Body of pancreas (tissue), 4 donors: Measurements from ENCODE around the gene FCRLA. TPM values are rescaled to one million over a fixed set of nuclear protein-coding genes. Genes with fewer than 3 reads are reported as not detected.

Source experiments
- ATAC-seq: fragments of 150-250 bp; one replicate; pipeline ENCODE4 v1.9.1; 2016
- DNase-seq, 4 donors: peaks; one replicate each; pipeline ENCODE4 v3.0.0-alpha.2; 2019
- H3K27ac ChIP-seq, 4 donors: fragments of 200-600 bp; sonication (generic); 1 replicate in 3 of 4; 2 replicates in 1 of 4; pipeline versions ENCODE4 v1.5.1 to v1.6.1; 2016 to 2019; ENCODE audit warnings: mild to moderate bottlenecking in 1 of 4, mixed read lengths in 1 of 4, moderate library complexity in 1 of 4
- H3K27me3 ChIP-seq, 2 donors: fragments of 200-600 bp; sonication (generic); one replicate each; pipeline ENCODE4 v1.6.0; 2016; ENCODE audit warnings: mild to moderate bottlenecking in 1 of 2
- H3K36me3 ChIP-seq, 2 donors: fragments of 200-600 bp; sonication (generic); replicated peaks in 1 of 2; 2 replicates each; pipeline ENCODE4 v1.5.1; 2016; ENCODE audit warnings: low read depth in 2 of 2; ENCODE audit not compliant: insufficient read depth in 1 of 2
- H3K4me1 ChIP-seq: fragments of 200-600 bp; sonication (generic); one replicate; pipeline ENCODE4 v1.6.0; 2016
- H3K4me3 ChIP-seq, 2 donors: fragments of 200-600 bp; sonication (generic); 1 replicate in 1 of 2; 2 replicates in 1 of 2; pipeline ENCODE4 v1.5.1; 2016 to 2019
- H3K9me3 ChIP-seq, 3 donors: fragments of 200-600 bp; sonication (generic); 1 replicate in 2 of 3; 2 replicates in 1 of 3; pipeline ENCODE4 v1.5.1; 2016
- CTCF ChIP-seq, 7 experiments: fragments of 450-650 bp in 4 of 7; fragments of 200-600 bp in 3 of 7; sonication (generic) in 3 of 7; IDR thresholded peaks; one replicate each; pipeline ENCODE4 v1.5.1; 2016 to 2019; ENCODE audit warnings: antibody characterized with exemption in 7 of 7
- POLR2A ChIP-seq, 3 donors: fragments of 450-650 bp; IDR thresholded peaks; one replicate each; pipeline ENCODE4 v1.6.1; 2016; ENCODE audit warnings: antibody characterized with exemption in 3 of 3, mild to moderate bottlenecking in 2 of 3
- WGBS, 2 donors: methylation state at CpG; one replicate each; pipeline ENCODE4 v1.1.5; 2017; 5-methylcytosine and 5-hydroxymethylcytosine counted together
- intact Hi-C: fragments of 100-400 bp; cut with DNase I; formaldehyde crosslinking; loops from one replicate; pipeline ENCODE4 v1.15.1; 2023
- small RNA-seq: library from RNA; depleted of rRNA; stranded (forward); fragments of <200 nt; gene quantifications from one replicate; pipeline ENCODE3, GENCODE V24; 2016
- total RNA-seq, 2 donors: library from RNA; depleted of rRNA; stranded (reverse); fragments of >200 nt; gene quantifications; one replicate each; pipeline ENCODE4 v1.1.0, GENCODE V29; 2016

The FCRLA gene
- total RNA-seq, 2 donors from 2014 or later: not detected

GRCh38 chr1:161747801-161748200 lies 40.8 kb downstream of the FCRLA start:
- no peak for DNase-seq
- H3K27ac ChIP-seq: no peak overlapping the region
- intact Hi-C loops: no loop called here
- H3K9me3 ChIP-seq: peaks cover 0 to 6% (median 0%) of the 10 kb centered on the region in 3 donors
- 22 to 27% methylated on average over 6 of the region's 6 CpGs for WGBS, 2 donors
- peaks cover 10% of the 10 kb centered on the region for H3K4me1 ChIP-seq
- no peak for ATAC-seq
- peaks cover 0 to 5% of the 10 kb centered on the region in 2 donors for H3K36me3 ChIP-seq
- TF ChIP-seq POLR2A (IDR thresholded peaks at IDR 0.05) (no peak), CTCF (IDR thresholded peaks at IDR 0.05) (no peak)
- no peak overlapping the region for H3K4me3 ChIP-seq
- H3K27me3 ChIP-seq: no peaks in the 10 kb centered on the region

- intact Hi-C loops: no loop called here
- WGBS, 2 donors: 0% methylated on average over 32 to 65 of the region's 65 CpGs
These were observed 42.7 kb downstream of the FCRLA start, which contains the start of gene DUSP12 for GRCh38 chr1:161749509-161750407. Gene DUSP12, plus strand, starts transcription at chr1:161749786. Its CDS starts 16 bp downstream, at chr1:161749802.

GRCh38 chr1:161763522-161764098 lies 56.6 kb downstream of the FCRLA start:
- DNase-seq (peak in 3 of 4 donors; percentile 28 to 46 (median 41)), ATAC-seq (no peak)
- Histone ChIP-seq H3K9me3 (no peaks in the 10 kb centered on the region), H3K36me3 (no peaks in the 10 kb centered on the region), H3K4me3 (no peak overlapping the region), H3K27me3 (no peaks in the 10 kb centered on the region), H3K4me1 (peaks cover 28% of the 10 kb centered on the region), H3K27ac (no peak overlapping the region)
- intact Hi-C loops: no loop called here
- TF ChIP-seq POLR2A (IDR thresholded peaks at IDR 0.05) (no peak), CTCF (IDR thresholded peaks at IDR 0.05) (peak in 6 of 7 experiments; percentile 19 to 45 (median 38))
- 61 to 66% methylated on average over 7 of the region's 7 CpGs for WGBS, 2 donors

More at GRCh38 chr1:161749509-161750407, 42.7 kb downstream of the FCRLA start, which contains the start of gene DUSP12:
- no peaks in the 10 kb centered on the region for H3K27me3 ChIP-seq
- peak; percentile 41 to 78 (median 73) for TF ChIP-seq POLR2A (IDR thresholded peaks at IDR 0.05)
- no peak for TF ChIP-seq CTCF (IDR thresholded peaks at IDR 0.05)
- peak; percentile 100 for ATAC-seq
- peaks cover 0 to 15% of the 10 kb centered on the region in 2 donors for H3K36me3 ChIP-seq
- H3K4me3 ChIP-seq: peak within 1 kb of the TSS; percentile 79 to 95
- peaks cover 0 to 6% (median 0%) of the 10 kb centered on the region in 3 donors for H3K9me3 ChIP-seq
- peak within 1 kb of the TSS; percentile 72 to 90 (median 81) for H3K27ac ChIP-seq
- DNase-seq: peak; percentile 89 to 93 (median 92)
- peaks cover 10% of the 10 kb centered on the region for H3K4me1 ChIP-seq

Small RNA genes lying within 50 kb of the gene (small RNA-seq; reads per million reads assigned to genes)
- gene RF00019 (not detected), gene RN7SL466P (not detected)

Other genes starting within 250 kb of the FCRLA start
- gene FCGR2A, start 201.8 kb upstream of the FCRLA start, total RNA-seq: 10 to 100 TPM; 30.0 to 51.6 TPM
- gene HSPA6, start 182.7 kb upstream of the FCRLA start, total RNA-seq: 1 to 10 TPM in 1 of 2 donors, under 1 TPM in 1; 0.66 to 1.6 TPM
- gene FCGR3A, start 157.4 kb upstream of the FCRLA start, total RNA-seq: 1 to 10 TPM in 1 of 2 donors, not detected in 1; 5.2 TPM
- not detected for gene FCGR3B, start 76.1 kb upstream of the FCRLA start, total RNA-seq
- 1 to 10 TPM; 1.3 to 7.8 TPM for gene FCGR2B, start 44.1 kb upstream of the FCRLA start, total RNA-seq
- not detected for gene FCRLB, start 14.3 kb downstream of the FCRLA start, total RNA-seq
- 10 to 100 TPM in 1 of 2 donors, 1 to 10 TPM in 1; 8.2 to 23.3 TPM for gene DUSP12, start 42.6 kb downstream of the FCRLA start, total RNA-seq
- 10 to 100 TPM; 12.5 to 16.3 TPM for gene ATF6, start 59.1 kb downstream of the FCRLA start, total RNA-seq